Measurements from ENCODE around the gene SLC38A11. TPM values are rescaled to one million over a fixed set of nuclear protein-coding genes. Genes with fewer than 3 reads are reported as not detected.
A peak's percentile ranks its signal among the peaks of the same experiment; 100 is the strongest.

Gene SLC38A11
- total RNA-seq, 1 experiment from 2014 or later, result not detected

- no peak for TF ChIP-seq CTCF (IDR thresholded peaks at IDR 0.05; ENCODE audit: unreplicated experiment)
- ChIA-PET CTCF (interaction anchor here (0.6 to 1.9 kb wide), 12 partner anchors 9 to 419 kb away, joined by 3 to 8 read pairs (median 4); no protein-coding TSS in a partner anchor), POLR2A (interaction anchor here (0.6 to 1.8 kb wide), 19 partner anchors 8 to 945 kb away, joined by 3 to 18 read pairs (median 5); no protein-coding TSS in a partner anchor)
- peak; percentile 73 for DNase-seq (ENCODE audit: unreplicated experiment)
- H3K36me3 Mint-ChIP-seq (ENCODE audit: insufficient read depth, unreplicated experiment), result peaks cover 5% of the 10 kb centered on the region
- no peak overlapping the region for H3K4me3 Mint-ChIP-seq (ENCODE audit: unreplicated experiment)
- H3K9me3 Mint-ChIP-seq (ENCODE audit: unreplicated experiment), result no peaks in the 10 kb centered on the region
- no peaks in the 10 kb centered on the region for H3K27me3 Mint-ChIP-seq (ENCODE audit: insufficient read depth, unreplicated experiment)
- intact Hi-C loops (cut with micrococcal nuclease), result no loop called here
- peak overlapping the region; percentile 57 for H3K27ac Mint-ChIP-seq (ENCODE audit: low read depth, unreplicated experiment)
- no TSS peak for BruUV-seq (replicated peaks)
- peaks cover 21% of the 10 kb centered on the region for H3K4me1 Mint-ChIP-seq (ENCODE audit: insufficient read depth, unreplicated experiment)
These were observed 107.2 kb downstream of the SLC38A11 start for GRCh38 chr2:164847981-164848741.

- Mint-ChIP-seq H3K27ac (ENCODE audit: low read depth, unreplicated experiment) (peak overlapping the region; percentile 57), H3K36me3 (ENCODE audit: insufficient read depth, unreplicated experiment) (peaks cover 5% of the 10 kb centered on the region), H3K4me3 (ENCODE audit: unreplicated experiment) (no peak overlapping the region), H3K27me3 (ENCODE audit: insufficient read depth, unreplicated experiment) (no peaks in the 10 kb centered on the region), H3K4me1 (ENCODE audit: insufficient read depth, unreplicated experiment) (peaks cover 21% of the 10 kb centered on the region), H3K9me3 (ENCODE audit: unreplicated experiment) (no peaks in the 10 kb centered on the region)
- no peak for DNase-seq (ENCODE audit: unreplicated experiment)
- TF ChIP-seq CTCF (IDR thresholded peaks at IDR 0.05; ENCODE audit: unreplicated experiment), result no peak
- BruUV-seq (replicated peaks), result no TSS peak
- intact Hi-C loops (cut with micrococcal nuclease), result no loop called here
- ChIA-PET POLR2A (interaction anchor here (0.8 to 1.8 kb wide), 18 partner anchors 9 to 946 kb away, joined by 3 to 18 read pairs (median 6); no protein-coding TSS in a partner anchor), CTCF (interaction anchor here (0.6 to 1.9 kb wide), 8 partner anchors 10 to 131 kb away, joined by 3 to 8 read pairs (median 4); no protein-coding TSS in a partner anchor)
These were observed 108.0 kb downstream of the SLC38A11 start for GRCh38 chr2:164847291-164847690.

GRCh38 chr2:164846276-164846675 is 109.0 kb downstream of the SLC38A11 start:
- no peak overlapping the region for H3K27ac Mint-ChIP-seq (ENCODE audit: low read depth, unreplicated experiment)
- POLR2A ChIA-PET, result interaction anchor here (0.8 to 2.1 kb wide), 5 partner anchors 10 to 111 kb away, joined by 3 to 9 read pairs (median 7); no protein-coding TSS in a partner anchor
- CTCF ChIA-PET, result interaction anchor here (1.0 to 1.6 kb wide), 3 partner anchors 15 to 108 kb away, joined by 3 read pairs; no protein-coding TSS in a partner anchor
- H3K4me3 Mint-ChIP-seq (ENCODE audit: unreplicated experiment), result no peak overlapping the region
- no peaks in the 10 kb centered on the region for H3K36me3 Mint-ChIP-seq (ENCODE audit: insufficient read depth, unreplicated experiment)
- H3K4me1 Mint-ChIP-seq (ENCODE audit: insufficient read depth, unreplicated experiment), result peaks cover 21% of the 10 kb centered on the region
- intact Hi-C loops (cut with micrococcal nuclease), result no loop called here
- H3K9me3 Mint-ChIP-seq (ENCODE audit: unreplicated experiment), result no peaks in the 10 kb centered on the region
- H3K27me3 Mint-ChIP-seq (ENCODE audit: insufficient read depth, unreplicated experiment), result no peaks in the 10 kb centered on the region
- no TSS peak for BruUV-seq (replicated peaks)
- no peak for DNase-seq (ENCODE audit: unreplicated experiment)
- TF ChIP-seq CTCF (IDR thresholded peaks at IDR 0.05; ENCODE audit: unreplicated experiment), result no peak

Other genes with a start within 250 kb of the SLC38A11 start
- 37.1 and 47.0 TPM in 2 replicates for gene COBLL1, start 113.7 kb downstream of the SLC38A11 start, total RNA-seq (2022)
- not detected in 2 replicates for gene SCN3A, start 248.5 kb upstream of the SLC38A11 start, total RNA-seq (2022)

Measured in MCF 10A (cell line).